ENCODE measurements around the gene GPHA2.

DNA sequence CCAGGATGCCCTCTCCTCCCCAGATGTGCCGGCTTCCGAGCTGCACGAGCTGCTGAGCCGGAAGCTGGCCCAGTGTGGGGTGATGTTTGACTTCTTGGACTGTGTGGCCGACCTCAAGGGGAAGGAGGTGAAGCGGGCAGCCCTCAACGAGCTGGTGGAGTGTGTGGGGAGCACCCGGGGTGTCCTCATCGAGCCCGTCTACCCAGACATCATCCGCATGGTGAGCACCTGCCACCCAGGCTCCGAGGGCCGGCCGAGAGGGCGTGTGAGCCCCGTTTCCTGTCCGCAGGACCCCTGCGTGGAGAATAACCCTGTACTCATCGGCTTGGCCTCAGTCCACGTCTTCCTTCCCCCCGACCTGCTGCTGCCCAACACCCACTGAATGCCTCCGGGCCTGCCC lies 9.0 kb downstream of the GPHA2 start:
- TF ChIP-seq, protein P1, sequence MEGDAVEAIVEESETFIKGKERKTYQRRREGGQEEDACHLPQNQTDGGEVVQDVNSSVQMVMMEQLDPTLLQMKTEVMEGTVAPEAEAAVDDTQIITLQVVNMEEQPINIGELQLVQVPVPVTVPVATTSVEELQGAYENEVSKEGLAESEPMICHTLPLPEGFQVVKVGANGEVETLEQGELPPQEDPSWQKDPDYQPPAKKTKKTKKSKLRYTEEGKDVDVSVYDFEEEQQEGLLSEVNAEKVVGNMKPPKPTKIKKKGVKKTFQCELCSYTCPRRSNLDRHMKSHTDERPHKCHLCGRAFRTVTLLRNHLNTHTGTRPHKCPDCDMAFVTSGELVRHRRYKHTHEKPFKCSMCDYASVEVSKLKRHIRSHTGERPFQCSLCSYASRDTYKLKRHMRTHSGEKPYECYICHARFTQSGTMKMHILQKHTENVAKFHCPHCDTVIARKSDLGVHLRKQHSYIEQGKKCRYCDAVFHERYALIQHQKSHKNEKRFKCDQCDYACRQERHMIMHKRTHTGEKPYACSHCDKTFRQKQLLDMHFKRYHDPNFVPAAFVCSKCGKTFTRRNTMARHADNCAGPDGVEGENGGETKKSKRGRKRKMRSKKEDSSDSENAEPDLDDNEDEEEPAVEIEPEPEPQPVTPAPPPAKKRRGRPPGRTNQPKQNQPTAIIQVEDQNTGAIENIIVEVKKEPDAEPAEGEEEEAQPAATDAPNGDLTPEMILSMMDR (IDR thresholded peaks at IDR 0.05; ENCODE audit: low read length), result no peak
- no peak for TF ChIP-seq EZH2 (optimal IDR thresholded peaks at IDR 0.05; ENCODE audit: low read depth, low read length)
- TF ChIP-seq EZH2phosphoT487 (IDR thresholded peaks at IDR 0.05; ENCODE audit: low read length), result no peak
